BLaER1 (cell line): ENCODE data around the gene EPPIN.

Source experiments
- H3K27ac ChIP-seq: shearing (Covaris generic); formaldehyde crosslinking; 2 replicates; pipeline ENCODE4 v1.8.1; 2022
- H3K27me3 ChIP-seq: shearing (Covaris generic); formaldehyde crosslinking; 2 replicates; pipeline ENCODE4 v1.8.1; 2022
- H3K36me3 ChIP-seq: shearing (Covaris generic); formaldehyde crosslinking; 2 replicates; pipeline ENCODE4 v1.8.1; 2022
- H3K4me1 ChIP-seq: shearing (Covaris generic); formaldehyde crosslinking; 2 replicates; pipeline ENCODE4 v1.8.1; 2022
- H3K4me2 ChIP-seq: shearing (Covaris generic); formaldehyde crosslinking; 2 replicates; pipeline ENCODE4 v1.8.1; 2022
- H3K4me3 ChIP-seq: shearing (Covaris generic); formaldehyde crosslinking; 2 replicates; pipeline ENCODE4 v1.8.1; 2022
- H3K9ac ChIP-seq: shearing (Covaris generic); formaldehyde crosslinking; 2 replicates; pipeline ENCODE4 v1.8.1; 2022
- H3K9me3 ChIP-seq: shearing (Covaris generic); formaldehyde crosslinking; 2 replicates; pipeline ENCODE4 v1.8.1; 2022
- H4K20me1 ChIP-seq: shearing (Covaris generic); formaldehyde crosslinking; 2 replicates; pipeline ENCODE4 v1.8.1; 2022
- Cebpa-rat ChIP-seq: shearing (Covaris generic); IDR thresholded peaks from 2 replicates; pipeline ENCODE4 v1.8.1; 2022

Gene EPPIN

DNA sequence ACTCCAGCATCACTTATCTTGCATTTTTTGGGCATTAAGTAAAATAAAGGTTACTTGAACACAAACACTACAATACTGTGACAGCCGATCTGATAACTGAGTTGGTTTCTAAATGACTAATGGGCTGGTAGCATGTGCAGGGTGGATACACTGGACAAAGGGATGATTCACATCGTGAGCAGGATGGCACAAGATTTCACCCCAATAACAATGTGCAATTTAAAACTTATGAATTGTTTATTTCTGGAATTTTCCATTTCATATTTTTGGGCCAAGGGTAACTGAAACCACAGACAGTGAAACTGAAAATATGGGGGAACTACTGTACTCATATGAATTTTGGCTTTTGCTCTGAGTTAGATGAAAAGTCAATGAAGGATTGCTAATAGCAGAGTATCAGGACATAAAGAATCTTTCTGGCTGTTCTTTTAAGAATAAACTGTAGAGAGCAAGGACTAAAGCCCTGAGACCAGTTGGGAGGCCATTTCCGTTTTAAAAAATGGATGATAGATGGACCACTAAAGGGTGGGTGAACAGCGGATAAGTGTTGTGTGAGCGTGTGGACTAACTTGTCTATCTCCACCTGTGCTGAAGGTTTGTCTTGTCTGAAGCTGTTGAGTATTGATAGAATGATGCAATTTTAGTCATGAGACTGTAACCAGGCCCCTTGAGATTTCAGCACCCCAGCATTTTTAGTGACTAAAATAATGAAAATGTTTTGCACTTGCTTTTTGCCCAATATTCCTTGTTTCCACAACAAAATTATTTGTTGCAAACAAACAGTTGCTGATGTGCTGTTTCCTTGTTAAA, 40.0 kb downstream of the EPPIN start:
- Histone ChIP-seq H3K4me3 (no peak overlapping the region), H3K27ac (no peak overlapping the region), H3K4me1 (no peaks in the 10 kb centered on the region), H3K9ac (no peak overlapping the region), H4K20me1 (no peaks in the 10 kb centered on the region), H3K27me3 (no peaks in the 10 kb centered on the region), H3K36me3 (no peaks in the 10 kb centered on the region), H3K4me2 (no peak overlapping the region), H3K9me3 (no peaks in the 10 kb centered on the region)
- TF ChIP-seq Cebpa-rat, result no peak

DNA sequence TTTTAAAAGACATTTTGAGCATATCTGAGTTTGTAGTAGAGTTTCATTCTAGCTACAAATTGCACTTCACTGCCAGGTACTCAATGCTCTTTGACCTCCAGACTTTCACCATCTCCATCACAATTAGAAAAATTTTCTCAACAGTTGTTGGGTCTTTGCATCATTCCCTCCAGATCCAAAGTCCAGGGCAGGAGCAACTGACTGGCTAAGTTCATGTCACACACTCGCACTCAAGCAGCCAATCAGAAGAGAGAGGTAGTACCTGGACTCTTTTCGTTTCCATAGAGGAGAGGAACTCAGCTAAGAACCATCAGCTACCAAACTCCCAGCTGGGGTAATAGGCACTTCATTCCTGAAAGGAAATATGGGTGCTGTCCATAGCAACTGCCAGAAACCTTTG, 40.8 kb downstream of the EPPIN start:
- Histone ChIP-seq H3K36me3 (no peaks in the 10 kb centered on the region), H3K27ac (no peak overlapping the region), H3K4me1 (no peaks in the 10 kb centered on the region), H4K20me1 (no peaks in the 10 kb centered on the region), H3K4me3 (no peak overlapping the region), H3K9ac (no peak overlapping the region), H3K27me3 (no peaks in the 10 kb centered on the region), H3K4me2 (no peak overlapping the region), H3K9me3 (no peaks in the 10 kb centered on the region)
- no peak for TF ChIP-seq Cebpa-rat

DNA sequence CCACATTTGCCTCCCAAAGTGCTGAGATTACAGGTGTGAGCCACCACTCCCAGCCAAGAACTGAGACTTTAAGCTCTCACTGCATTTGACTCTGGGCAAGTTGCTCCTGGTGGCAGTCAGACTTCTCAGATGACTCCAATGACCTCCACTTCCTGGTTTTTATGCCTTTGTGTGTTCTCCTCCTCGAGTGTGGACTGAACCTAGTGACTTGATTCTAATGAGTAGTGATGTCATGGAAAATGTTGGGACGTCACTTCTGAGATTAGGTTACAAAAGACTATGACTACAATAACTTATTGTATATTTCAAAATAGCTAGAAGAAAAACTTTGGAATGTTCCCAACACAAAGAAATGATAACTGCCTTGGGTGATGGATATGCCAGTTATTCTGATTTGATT, 43.8 kb downstream of the EPPIN start:
- Histone ChIP-seq H3K4me2 (no peak overlapping the region), H4K20me1 (no peaks in the 10 kb centered on the region), H3K27me3 (no peaks in the 10 kb centered on the region), H3K9me3 (no peaks in the 10 kb centered on the region), H3K4me1 (peaks cover 15% of the 10 kb centered on the region), H3K27ac (no peak overlapping the region), H3K9ac (no peak overlapping the region), H3K36me3 (no peaks in the 10 kb centered on the region), H3K4me3 (no peak overlapping the region)
- no peak for TF ChIP-seq Cebpa-rat

DNA sequence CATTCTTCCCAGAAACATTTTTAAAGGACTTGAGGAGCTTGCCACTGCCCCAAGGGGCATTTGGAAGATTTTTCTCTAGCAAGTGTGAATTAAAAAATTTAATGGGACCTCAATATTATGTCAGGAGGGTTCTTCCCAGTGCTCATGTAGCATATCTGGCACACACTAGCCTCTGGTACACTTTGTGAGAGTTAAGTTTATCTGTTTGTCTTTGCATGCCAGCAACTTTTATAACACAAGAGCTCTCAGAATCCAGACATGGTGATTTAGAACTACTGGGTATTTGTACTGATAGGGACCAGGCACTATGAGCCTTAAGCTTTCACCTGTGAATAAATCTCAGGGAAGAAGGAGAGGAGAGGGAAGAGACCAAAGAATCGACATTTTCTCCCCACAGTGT, 44.6 kb downstream of the EPPIN start:
- Histone ChIP-seq H3K4me1 (peaks cover 24% of the 10 kb centered on the region), H3K9ac (no peak overlapping the region), H3K27ac (no peak overlapping the region), H4K20me1 (no peaks in the 10 kb centered on the region), H3K4me2 (no peak overlapping the region), H3K4me3 (no peak overlapping the region), H3K36me3 (no peaks in the 10 kb centered on the region), H3K27me3 (no peaks in the 10 kb centered on the region), H3K9me3 (no peaks in the 10 kb centered on the region)
- no peak for TF ChIP-seq Cebpa-rat

DNA sequence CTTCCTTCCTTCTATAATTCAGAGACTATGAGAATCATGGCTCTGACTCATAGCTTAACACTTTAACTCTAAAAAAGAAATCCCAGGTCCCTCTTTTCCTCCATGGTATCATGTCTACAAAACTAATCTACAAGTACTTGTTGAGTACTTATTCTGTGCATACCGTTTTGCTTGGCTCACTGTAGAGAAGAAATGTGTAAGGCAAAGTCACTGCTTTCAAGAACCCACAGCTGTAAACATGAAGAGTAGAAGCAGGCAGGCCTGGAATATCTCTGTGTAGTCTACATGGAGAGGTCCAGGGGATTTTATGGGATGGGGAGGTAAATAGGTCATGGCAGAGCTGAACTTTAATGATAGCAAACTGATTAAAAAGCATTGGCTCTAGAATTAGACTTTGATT, 45.6 kb downstream of the EPPIN start:
- no peak for TF ChIP-seq Cebpa-rat
- no peaks in the 10 kb centered on the region for H3K9me3 ChIP-seq
- no peak overlapping the region for H3K4me2 ChIP-seq
- H3K9ac ChIP-seq, result no peak overlapping the region
- H3K4me3 ChIP-seq, result no peak overlapping the region
- H3K27me3 ChIP-seq, result no peaks in the 10 kb centered on the region
- H4K20me1 ChIP-seq, result no peaks in the 10 kb centered on the region
- no peaks in the 10 kb centered on the region for H3K36me3 ChIP-seq
- peaks cover 24% of the 10 kb centered on the region for H3K4me1 ChIP-seq
- H3K27ac ChIP-seq, result no peak overlapping the region

DNA sequence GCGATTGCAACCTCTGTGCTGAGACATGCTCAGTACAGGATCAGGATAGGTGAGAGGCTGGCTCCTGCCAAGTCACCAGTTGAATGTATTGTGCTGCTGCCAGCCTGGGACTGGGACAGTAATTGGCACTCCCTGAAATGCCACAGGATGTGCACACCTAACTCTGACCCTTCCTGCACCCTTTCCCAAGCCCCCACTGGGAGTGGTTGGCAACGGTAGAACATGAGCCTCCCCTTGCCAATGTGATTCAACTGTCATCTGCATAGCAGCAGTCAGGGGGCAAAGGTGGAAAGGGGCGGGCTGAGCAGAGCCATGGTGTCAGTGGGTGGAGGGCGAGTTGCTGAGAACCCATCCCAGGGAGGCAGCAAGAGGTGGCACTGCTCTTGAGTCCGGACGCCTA, 47.2 kb downstream of the EPPIN start:
- H3K27me3 ChIP-seq, result no peaks in the 10 kb centered on the region
- no peaks in the 10 kb centered on the region for H3K36me3 ChIP-seq
- no peaks in the 10 kb centered on the region for H4K20me1 ChIP-seq
- no peak overlapping the region for H3K27ac ChIP-seq
- no peaks in the 10 kb centered on the region for H3K9me3 ChIP-seq
- no peak overlapping the region for H3K4me3 ChIP-seq
- no peak for TF ChIP-seq Cebpa-rat
- no peak overlapping the region for H3K9ac ChIP-seq
- 0 out of 2 replicates have a peak overlapping the region, but pooled peaks have one; percentile 19 for H3K4me2 ChIP-seq
- peaks cover 24% of the 10 kb centered on the region for H3K4me1 ChIP-seq

DNA sequence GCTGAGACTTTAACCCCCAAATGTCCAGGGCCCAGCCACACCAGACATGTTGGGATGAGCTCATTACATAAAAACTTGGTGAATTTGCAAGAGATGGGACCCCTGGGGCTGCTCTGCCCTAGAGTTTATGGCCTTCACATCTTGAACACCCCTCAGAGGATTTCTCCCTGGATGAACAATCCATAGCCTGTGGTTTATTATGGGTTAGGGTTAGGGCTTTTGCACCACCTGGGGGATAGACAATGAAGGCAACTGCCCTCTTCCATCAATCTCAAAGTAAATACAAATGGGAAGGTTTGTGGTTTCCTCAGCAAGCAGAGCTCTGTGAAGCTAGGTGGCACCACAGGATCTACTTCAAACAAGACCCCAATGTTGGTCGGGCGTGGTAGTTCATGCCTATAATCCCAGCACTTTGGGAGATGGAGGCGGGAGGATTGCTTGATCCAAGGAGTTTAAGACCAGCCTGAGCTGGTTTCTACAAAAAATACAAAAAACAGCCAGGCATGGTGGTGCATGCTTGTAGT, 49.2 kb downstream of the EPPIN start:
- Histone ChIP-seq H4K20me1 (no peaks in the 10 kb centered on the region), H3K4me1 (peaks cover 24% of the 10 kb centered on the region), H3K36me3 (no peaks in the 10 kb centered on the region), H3K9me3 (no peaks in the 10 kb centered on the region), H3K4me3 (no peak overlapping the region), H3K9ac (no peak overlapping the region), H3K27me3 (no peaks in the 10 kb centered on the region), H3K27ac (no peak overlapping the region), H3K4me2 (peak overlapping the region; percentile 19)
- no peak for TF ChIP-seq Cebpa-rat

DNA sequence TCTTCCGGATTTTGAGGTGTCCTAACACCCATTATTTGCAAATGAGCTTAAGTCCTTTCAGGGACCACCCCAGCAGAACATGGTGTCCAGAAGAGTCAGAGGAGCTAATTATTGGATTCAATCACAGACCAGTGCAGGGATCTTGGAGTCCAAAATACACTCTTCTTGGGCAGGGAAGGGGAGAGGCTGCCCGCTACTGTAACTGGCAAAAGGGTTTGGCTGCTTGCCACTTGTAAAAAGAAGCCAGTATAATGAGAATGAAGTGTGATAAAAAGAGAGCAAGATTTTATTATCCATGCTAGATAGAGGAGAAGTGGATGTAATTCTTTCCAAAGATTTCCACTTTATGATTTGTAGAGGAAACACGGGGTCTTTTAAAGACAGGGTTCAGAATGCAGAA, 51.0 kb downstream of the EPPIN start:
- Histone ChIP-seq H3K9ac (no peak overlapping the region), H3K9me3 (no peaks in the 10 kb centered on the region), H3K27me3 (no peaks in the 10 kb centered on the region), H3K4me2 (no peak overlapping the region), H3K4me3 (no peak overlapping the region), H3K27ac (no peak overlapping the region), H4K20me1 (no peaks in the 10 kb centered on the region), H3K4me1 (peaks cover 24% of the 10 kb centered on the region), H3K36me3 (no peaks in the 10 kb centered on the region)
- no peak for TF ChIP-seq Cebpa-rat

DNA sequence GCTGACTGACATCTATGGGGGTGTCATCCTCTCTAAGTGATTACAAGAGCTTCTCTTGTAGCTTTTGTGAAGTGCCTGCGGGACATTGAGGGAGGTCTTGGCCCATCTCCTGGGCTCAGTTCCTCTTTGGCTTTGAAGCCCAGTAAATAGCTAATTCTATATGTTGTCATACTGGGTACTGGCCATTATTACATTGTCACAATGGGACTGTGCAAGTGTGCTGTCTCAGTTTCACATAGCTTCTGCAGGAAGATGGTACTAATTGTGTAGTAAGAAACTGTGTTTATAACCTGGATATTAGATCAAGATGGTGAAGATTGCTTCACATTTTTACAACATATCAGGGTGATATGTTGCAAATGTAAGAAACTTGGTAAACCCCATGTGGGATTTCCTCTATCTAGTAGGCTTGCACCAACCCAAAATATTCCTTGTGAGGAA, 51.7 kb downstream of the EPPIN start:
- no peaks in the 10 kb centered on the region for H3K36me3 ChIP-seq
- no peak for TF ChIP-seq Cebpa-rat
- H3K9ac ChIP-seq, result no peak overlapping the region

More for the DNA sequence above, 51.7 kb downstream of the EPPIN start:
- no peak overlapping the region for H3K27ac ChIP-seq
- no peaks in the 10 kb centered on the region for H4K20me1 ChIP-seq
- peaks cover 24% of the 10 kb centered on the region for H3K4me1 ChIP-seq
- no peaks in the 10 kb centered on the region for H3K9me3 ChIP-seq
- H3K27me3 ChIP-seq, result no peaks in the 10 kb centered on the region
- no peak overlapping the region for H3K4me3 ChIP-seq
- no peak overlapping the region for H3K4me2 ChIP-seq
